Epithelial cell of proximal tubule (primary cell): ENCODE measurements around the gene SEMA3B. TPM values are rescaled to one million over a fixed set of nuclear protein-coding genes. Genes with fewer than 3 reads are reported as not detected.
A peak's percentile ranks its signal among the peaks of the same experiment; 100 is the strongest.

Experiments
- DNase-seq: peaks from one replicate; pipeline ENCODE4 v3.0.0-alpha.2; 2011; ENCODE audit warnings: low read depth
- H3K4me3 ChIP-seq: 2 replicates; pipeline ENCODE4 v1.5.1; 2011; ENCODE audit warnings: low read depth, mild to moderate bottlenecking, low read length
- CTCF ChIP-seq: conservative IDR thresholded peaks from 2 replicates; pipeline ENCODE4 v1.5.1; 2012; ENCODE audit warnings: low read depth, mild to moderate bottlenecking, low read length
- total RNA-seq: library from RNA; depleted of rRNA; stranded (reverse); fragments of >200 nt; gene quantifications from 2 replicates; pipeline ENCODE4 v1.2.3, GENCODE V29; 2015

The SEMA3B gene
- total RNA-seq, 1 donor from 2014 or later: 29.5 TPM

GRCh38 chr3:50297896-50298725 lies 29.2 kb downstream of the SEMA3B start:
- peak overlapping the region; percentile 92 for H3K4me3 ChIP-seq
- peak; percentile 38 for TF ChIP-seq CTCF
- DNase-seq: no peak

GRCh38 chr3:50298836-50299637 lies 30.1 kb downstream of the SEMA3B start, which contains the start of the genes HYAL3 and NAA80:
HYAL3 (minus strand) TSS chr3:50299405; CDS start chr3:50295602, 3,803 bp downstream.
NAA80 (minus strand) TSS chr3:50299405; CDS start chr3:50297463, 1,942 bp downstream.
- peak; percentile 23 for TF ChIP-seq CTCF
- peak; percentile 92 for DNase-seq
- H3K4me3 ChIP-seq: peak within 1 kb of the TSS; percentile 92

GRCh38 chr3:50299638-50299928 lies 30.6 kb downstream of the SEMA3B start:
- no peak for TF ChIP-seq CTCF
- DNase-seq: no peak
- H3K4me3 ChIP-seq: peak overlapping the region; percentile 53

GRCh38 chr3:50299929-50300680 lies 31.2 kb downstream of the SEMA3B start:
- H3K4me3 ChIP-seq: peak overlapping the region; percentile 53
- no peak for TF ChIP-seq CTCF
- DNase-seq: no peak

GRCh38 chr3:50300681-50301254 lies 31.8 kb downstream of the SEMA3B start:
- H3K4me3 ChIP-seq: no peak overlapping the region
- no peak for DNase-seq
- TF ChIP-seq CTCF: no peak
